K562 treated with DMSO at 1 percent for 24 hours (cell line): Measurements from ENCODE around the gene ANKFN1. TPM values are rescaled to one million over a fixed set of nuclear protein-coding genes. Genes with fewer than 3 reads are reported as not detected.

Experiments
- total RNA-seq: library from RNA; unstranded; fragments of 300-600 nt; gene quantifications from 2 replicates; pipeline ENCODE4 v1.2.3, GENCODE V29; 2022; ENCODE audit warnings: low read depth; ENCODE audit not compliant: insufficient read depth

ANKFN1 gene
- total RNA-seq, result 1.4 and 1.7 TPM in 2 replicates

GRCh38 chr17:56152874-56153602, at the start of gene ANKFN1:
TSS of gene ANKFN1 (plus strand) at chr17:56153475. CDS start at chr17:56212668, 59,193 bp downstream.

